ENCODE data around the gene ABCG4.
"Not testable (repeated sequence)": the region's sequence is repeated elsewhere in the genome, so short reads cannot be mapped to it uniquely, and the experiment has no call there.

Gene ABCG4

GRCh38 chr11:119130662-119131061 lies 18.2 kb upstream of the ABCG4 start:
- ChIA-PET POLR2A (no interaction called here), CTCF (interaction anchor here (0.8 to 1.3 kb wide), 4 partner anchors 14 to 193 kb away, joined by 3 to 4 read pairs (median 4); no protein-coding TSS in a partner anchor)
- H3K4me3 ChIP-seq (ENCODE audit: low read depth, low read length): no peak overlapping the region
- TF ChIP-seq CTCF (IDR thresholded peaks at IDR 0.05; ENCODE audit: insufficient read depth, low read length, missing control alignments): no peak
- DNase-seq (ENCODE audit: low read depth, low spot score): no peak

GRCh38 chr11:119134389-119134978 lies 14.4 kb upstream of the ABCG4 start:
- no peak for DNase-seq (ENCODE audit: low read depth, low spot score)
- no peak overlapping the region for H3K4me3 ChIP-seq (ENCODE audit: low read depth, low read length)
- TF ChIP-seq CTCF (IDR thresholded peaks at IDR 0.05; ENCODE audit: insufficient read depth, low read length, missing control alignments): peak; percentile 56
- CTCF ChIA-PET: interaction anchor here (0.7 to 4.9 kb wide), 4 partner anchors 11 to 171 kb away, joined by 3 to 50 read pairs (median 6); partner anchors contain the start of genes ABCG4 and CBL
- POLR2A ChIA-PET: no interaction called here

- DNase-seq (ENCODE audit: low read depth, low spot score); H3K4me3 ChIP-seq (ENCODE audit: low read depth, low read length); POLR2A ChIA-PET: not testable (repeated sequence)
- CTCF ChIA-PET: interaction anchor here (0.8 to 2.1 kb wide), 7 partner anchors 9 to 201 kb away, joined by 3 to 8 read pairs (median 3); no protein-coding TSS in a partner anchor
Measured at GRCh38 chr11:119139276-119139675, 9.6 kb upstream of the ABCG4 start.

GRCh38 chr11:119144825-119145486 lies 3.9 kb upstream of the ABCG4 start:
- CTCF ChIA-PET: interaction anchor here (0.6 to 7.8 kb wide), 27 partner anchors 9 to 330 kb away, joined by 3 to 55 read pairs (median 4); partner anchors contain the start of genes CBL, NLRX1 and USP2
- H3K4me3 ChIP-seq (ENCODE audit: low read depth, low read length): no peak overlapping the region
- peak; percentile 66 for TF ChIP-seq CTCF (IDR thresholded peaks at IDR 0.05; ENCODE audit: insufficient read depth, low read length, missing control alignments)
- POLR2A ChIA-PET: no interaction called here
- no peak for DNase-seq (ENCODE audit: low read depth, low spot score)

GRCh38 chr11:119145551-119145950 lies 3.3 kb upstream of the ABCG4 start:
- CTCF ChIA-PET: interaction anchor here (0.6 to 7.8 kb wide), 26 partner anchors 9 to 236 kb away, joined by 3 to 55 read pairs (median 4); partner anchors contain the start of genes CBL, NLRX1 and USP2
- TF ChIP-seq CTCF (IDR thresholded peaks at IDR 0.05; ENCODE audit: insufficient read depth, low read length, missing control alignments): no peak
- H3K4me3 ChIP-seq (ENCODE audit: low read depth, low read length): no peak overlapping the region
- POLR2A ChIA-PET: no interaction called here
- DNase-seq (ENCODE audit: low read depth, low spot score): no peak

- no peak overlapping the region for H3K4me3 ChIP-seq (ENCODE audit: low read depth, low read length)
- POLR2A ChIA-PET: no interaction called here
- CTCF ChIA-PET: interaction anchor here (0.6 to 14.6 kb wide), 15 partner anchors 9 to 327 kb away, joined by 3 to 139 read pairs (median 4); partner anchors contain the start of genes CBL and NLRX1
- no peak for TF ChIP-seq CTCF (IDR thresholded peaks at IDR 0.05; ENCODE audit: insufficient read depth, low read length, missing control alignments)
- no peak for DNase-seq (ENCODE audit: low read depth, low spot score)
Measured at GRCh38 chr11:119147604-119148333, 1.1 kb upstream of the ABCG4 start.

Measured in AG04449 (cell line).